Gastroesophageal sphincter (tissue), 3 donors: Measurements from ENCODE around the gene EPHB1.

Experiments
- CTCF ChIP-seq, 4 experiments: fragments of 200-600 bp in 2 of 4; fragments of 450-650 bp in 2 of 4; sonication (generic) in 1 of 4; IDR thresholded peaks; one replicate each; pipeline ENCODE4 v1.5.1; 2017 to 2019; ENCODE audit warnings: antibody characterized with exemption in 4 of 4, mild to moderate bottlenecking in 2 of 4, moderate library complexity in 2 of 4
- EP300 ChIP-seq: sonication (generic); formaldehyde crosslinking; IDR thresholded peaks from one replicate; pipeline ENCODE4 v1.6.1; 2017; ENCODE audit warnings: antibody characterized with exemption, mild to moderate bottlenecking
- POLR2A ChIP-seq, 2 donors: fragments of 450-650 bp; IDR thresholded peaks; one replicate each; pipeline ENCODE4 v1.6.1; 2017; ENCODE audit warnings: antibody characterized with exemption in 2 of 2, mild to moderate bottlenecking in 2 of 2, moderate library complexity in 1 of 2
- POLR2AphosphoS5 ChIP-seq: sonication (generic); formaldehyde crosslinking; IDR thresholded peaks from one replicate; pipeline ENCODE4 v1.6.1; 2017; ENCODE audit warnings: antibody characterized with exemption

GRCh38 chr3:135128818-135129217 is 333.8 kb downstream of the EPHB1 start:
- TF ChIP-seq CTCF (IDR thresholded peaks at IDR 0.05) (no peak), POLR2A (IDR thresholded peaks at IDR 0.05) (no peak), POLR2AphosphoS5 (no peak), EP300 (no peak)
